ENCODE data around the gene TXNRD1. TPM values are rescaled to one million over a fixed set of nuclear protein-coding genes. Genes with fewer than 3 reads are reported as not detected.

Gene TXNRD1
- total and polyA plus RNA-seq, 2 donors (not counting 1 experiment from before 2014, with no cell fraction given) = 436 to 1,000 TPM

DNA sequence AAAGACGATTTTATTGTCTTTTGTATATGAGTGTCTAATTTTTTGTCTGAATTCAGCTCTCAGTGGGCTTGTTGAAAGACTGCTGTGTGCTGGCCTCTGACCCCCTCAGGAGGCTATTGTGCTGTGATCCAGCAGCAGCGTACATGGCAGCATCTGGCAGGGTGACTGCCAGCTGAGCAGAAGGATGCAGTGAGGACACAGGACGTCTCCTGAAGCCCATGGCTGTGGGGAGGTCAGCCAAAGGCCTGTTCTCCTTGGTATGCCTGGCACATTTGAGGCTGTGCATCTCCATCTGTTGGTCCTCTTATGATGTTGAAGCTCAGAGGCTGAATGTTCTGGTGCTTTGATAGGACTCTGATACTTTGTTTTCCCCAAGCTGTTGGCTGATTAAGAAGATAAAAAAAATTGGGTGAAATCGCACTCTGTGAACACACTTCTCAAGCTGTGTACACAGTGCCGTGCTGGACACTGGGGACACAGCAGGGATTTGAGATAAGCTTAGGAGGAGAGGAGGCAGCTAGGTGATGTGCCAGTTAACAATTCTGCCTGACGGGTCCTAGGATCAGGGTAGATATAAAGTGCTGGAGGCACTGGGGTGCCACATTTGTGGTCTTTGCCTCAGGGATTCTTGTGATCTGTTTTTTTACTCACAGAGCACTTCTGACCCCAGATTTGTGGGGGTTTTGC lies 125.5 kb downstream of the TXNRD1 start:
- H3K79me2 ChIP-seq (ENCODE audit: control insufficient read depth, insufficient read depth, low read length) = peaks cover 53% of the 10 kb centered on the region
- no peak overlapping the region for H3K9ac ChIP-seq (ENCODE audit: insufficient read depth, low read length)
- no peaks in the 10 kb centered on the region for H3K4me1 ChIP-seq (ENCODE audit: control insufficient read depth, extremely low read depth, insufficient read depth, low read length)
- no peaks in the 10 kb centered on the region for H3K27me3 ChIP-seq (ENCODE audit: control insufficient read depth, insufficient read depth, low read length)
- no peaks in the 10 kb centered on the region for H3K9me3 ChIP-seq (ENCODE audit: control insufficient read depth, insufficient read depth, low read depth, low read length)
- TF ChIP-seq EZH2 (IDR thresholded peaks at IDR 0.05; ENCODE audit: low read length, missing control alignments) = no peak
- TF ChIP-seq CTCF (conservative IDR thresholded peaks at IDR 0.05 in 1 of 2, IDR thresholded peaks at IDR 0.05 in 1 of 2; ENCODE audit: low read depth in 1 of 2, low read length in 2 of 2) = no peak
- peak overlapping the region; percentile 36 for H3K27ac ChIP-seq (ENCODE audit: insufficient read depth, low read length)
- no peaks in the 10 kb centered on the region for H4K20me1 ChIP-seq (ENCODE audit: control insufficient read depth, extremely low read depth, insufficient read depth, low read length)
- peaks cover 38% of the 10 kb centered on the region for H3K36me3 ChIP-seq (ENCODE audit: control insufficient read depth, insufficient read depth, low read length)
- H3K4me2 ChIP-seq (ENCODE audit: extremely low read depth, insufficient read depth, low read length) = no peak overlapping the region
- no peak for DNase-seq (ENCODE audit: low read depth in 2 of 2)
- H2AFZ ChIP-seq (ENCODE audit: low read length) = no peak overlapping the region
- H3K4me3 ChIP-seq (replicated peaks in 1 of 4; ENCODE audit: control extremely low read depth in 1 of 4, insufficient read depth in 1 of 4, low read depth in 3 of 4, low read length in 4 of 4) = no peak overlapping the region

DNA sequence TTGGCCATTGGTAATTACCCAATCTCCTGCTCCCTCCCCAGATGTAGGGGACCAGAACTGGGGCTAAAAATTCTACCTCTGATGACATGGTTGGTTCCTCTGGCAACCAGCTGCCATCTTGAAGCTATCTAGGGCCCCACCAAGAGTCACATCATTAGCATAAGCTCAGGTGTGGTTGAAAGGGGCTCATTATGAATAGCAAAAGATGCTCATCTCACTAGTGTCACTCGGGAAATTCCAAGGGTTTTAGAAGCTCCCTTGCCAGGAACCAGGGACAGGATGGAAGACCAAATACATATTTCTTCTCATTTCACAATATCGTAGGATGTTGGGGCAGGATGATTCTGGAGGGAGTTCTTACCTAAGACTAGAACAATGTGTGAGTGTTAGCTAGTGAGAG lies 126.6 kb downstream of the TXNRD1 start:
- Histone ChIP-seq H3K4me2 (ENCODE audit: extremely low read depth, insufficient read depth, low read length) (no peak overlapping the region), H3K27me3 (ENCODE audit: control insufficient read depth, insufficient read depth, low read length) (no peaks in the 10 kb centered on the region), H4K20me1 (ENCODE audit: control insufficient read depth, extremely low read depth, insufficient read depth, low read length) (no peaks in the 10 kb centered on the region), H2AFZ (ENCODE audit: low read length) (no peak overlapping the region), H3K4me1 (ENCODE audit: control insufficient read depth, extremely low read depth, insufficient read depth, low read length) (no peaks in the 10 kb centered on the region), H3K9me3 (ENCODE audit: control insufficient read depth, insufficient read depth, low read depth, low read length) (no peaks in the 10 kb centered on the region), H3K27ac (ENCODE audit: insufficient read depth, low read length) (no peak overlapping the region), H3K36me3 (ENCODE audit: control insufficient read depth, insufficient read depth, low read length) (peaks cover 35% of the 10 kb centered on the region), H3K9ac (ENCODE audit: insufficient read depth, low read length) (no peak overlapping the region), H3K4me3 (replicated peaks in 1 of 4; ENCODE audit: control extremely low read depth in 1 of 4, insufficient read depth in 1 of 4, low read depth in 3 of 4, low read length in 4 of 4) (no peak overlapping the region), H3K79me2 (ENCODE audit: control insufficient read depth, insufficient read depth, low read length) (peaks cover 49% of the 10 kb centered on the region)
- no peak for DNase-seq (ENCODE audit: low read depth in 2 of 2)
- no peak for TF ChIP-seq EZH2 (IDR thresholded peaks at IDR 0.05; ENCODE audit: low read length, missing control alignments)
- no peak for TF ChIP-seq CTCF (conservative IDR thresholded peaks at IDR 0.05 in 1 of 2, IDR thresholded peaks at IDR 0.05 in 1 of 2; ENCODE audit: low read depth in 1 of 2, low read length in 2 of 2)

DNA sequence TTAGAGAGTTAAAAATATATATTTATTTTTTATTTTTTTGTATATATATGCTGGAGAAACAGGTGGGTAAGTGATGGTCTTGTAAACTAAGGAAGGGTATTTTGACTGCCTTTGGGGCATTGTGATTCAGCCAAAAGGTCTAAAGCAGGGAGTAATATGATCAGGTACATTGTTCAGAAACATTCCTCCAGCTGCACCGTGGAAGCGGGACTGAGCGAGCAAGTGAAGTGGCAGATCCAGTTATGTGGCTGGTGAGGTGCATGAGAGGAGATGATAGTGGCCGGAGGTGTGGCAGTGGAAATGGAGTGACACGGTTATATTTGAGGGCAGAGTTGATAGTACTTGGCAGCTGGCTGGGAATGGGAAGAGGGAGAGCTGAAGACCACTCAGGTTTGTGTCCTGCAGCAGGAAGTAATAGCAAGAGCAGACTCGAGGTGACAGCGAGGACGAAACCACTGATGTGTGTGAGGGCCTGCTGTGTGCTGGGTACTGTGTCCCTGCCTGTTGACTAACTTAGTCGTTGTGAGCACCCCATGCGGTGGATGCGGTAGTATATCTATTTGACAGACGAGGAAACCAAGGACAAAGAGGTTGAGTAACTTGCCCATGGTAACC lies 127.2 kb downstream of the TXNRD1 start:
- DNase-seq (ENCODE audit: low read depth in 2 of 2) = no peak
- no peak overlapping the region for H3K9ac ChIP-seq (ENCODE audit: insufficient read depth, low read length)
- H3K27ac ChIP-seq (ENCODE audit: insufficient read depth, low read length) = no peak overlapping the region
- H3K79me2 ChIP-seq (ENCODE audit: control insufficient read depth, insufficient read depth, low read length) = peaks cover 48% of the 10 kb centered on the region
- H2AFZ ChIP-seq (ENCODE audit: low read length) = no peak overlapping the region
- no peaks in the 10 kb centered on the region for H3K27me3 ChIP-seq (ENCODE audit: control insufficient read depth, insufficient read depth, low read length)
- H3K9me3 ChIP-seq (ENCODE audit: control insufficient read depth, insufficient read depth, low read depth, low read length) = no peaks in the 10 kb centered on the region
- no peak overlapping the region for H3K4me3 ChIP-seq (replicated peaks in 1 of 4; ENCODE audit: control extremely low read depth in 1 of 4, insufficient read depth in 1 of 4, low read depth in 3 of 4, low read length in 4 of 4)
- no peak overlapping the region for H3K4me2 ChIP-seq (ENCODE audit: extremely low read depth, insufficient read depth, low read length)
- TF ChIP-seq EZH2 (IDR thresholded peaks at IDR 0.05; ENCODE audit: low read length, missing control alignments) = no peak
- TF ChIP-seq CTCF (conservative IDR thresholded peaks at IDR 0.05 in 1 of 2, IDR thresholded peaks at IDR 0.05 in 1 of 2; ENCODE audit: low read depth in 1 of 2, low read length in 2 of 2) = no peak
- H3K4me1 ChIP-seq (ENCODE audit: control insufficient read depth, extremely low read depth, insufficient read depth, low read length) = no peaks in the 10 kb centered on the region
- H4K20me1 ChIP-seq (ENCODE audit: control insufficient read depth, extremely low read depth, insufficient read depth, low read length) = no peaks in the 10 kb centered on the region
- peaks cover 36% of the 10 kb centered on the region for H3K36me3 ChIP-seq (ENCODE audit: control insufficient read depth, insufficient read depth, low read length)
